ENCODE results near the gene RRM2.

DNA sequence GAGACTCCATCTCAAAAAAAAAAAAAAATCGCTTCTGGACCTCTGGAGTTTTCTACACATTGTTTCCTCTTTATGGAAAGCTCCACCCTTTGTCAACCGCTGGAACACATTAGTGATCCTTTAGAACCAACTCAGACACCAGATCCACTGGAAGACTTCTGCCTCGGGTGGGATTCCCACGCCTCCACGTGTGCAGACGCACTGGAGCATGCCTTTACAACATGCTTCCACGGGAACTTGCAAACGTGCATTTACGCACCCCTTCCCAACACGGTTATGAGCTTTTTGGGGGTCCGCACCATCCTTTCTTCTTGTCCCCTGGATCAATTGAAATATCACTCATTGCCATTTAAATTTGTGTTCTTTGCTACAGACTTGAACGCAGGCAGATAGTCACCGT, 47.4 kb upstream of the RRM2 start:
- TF ChIP-seq, protein P1, sequence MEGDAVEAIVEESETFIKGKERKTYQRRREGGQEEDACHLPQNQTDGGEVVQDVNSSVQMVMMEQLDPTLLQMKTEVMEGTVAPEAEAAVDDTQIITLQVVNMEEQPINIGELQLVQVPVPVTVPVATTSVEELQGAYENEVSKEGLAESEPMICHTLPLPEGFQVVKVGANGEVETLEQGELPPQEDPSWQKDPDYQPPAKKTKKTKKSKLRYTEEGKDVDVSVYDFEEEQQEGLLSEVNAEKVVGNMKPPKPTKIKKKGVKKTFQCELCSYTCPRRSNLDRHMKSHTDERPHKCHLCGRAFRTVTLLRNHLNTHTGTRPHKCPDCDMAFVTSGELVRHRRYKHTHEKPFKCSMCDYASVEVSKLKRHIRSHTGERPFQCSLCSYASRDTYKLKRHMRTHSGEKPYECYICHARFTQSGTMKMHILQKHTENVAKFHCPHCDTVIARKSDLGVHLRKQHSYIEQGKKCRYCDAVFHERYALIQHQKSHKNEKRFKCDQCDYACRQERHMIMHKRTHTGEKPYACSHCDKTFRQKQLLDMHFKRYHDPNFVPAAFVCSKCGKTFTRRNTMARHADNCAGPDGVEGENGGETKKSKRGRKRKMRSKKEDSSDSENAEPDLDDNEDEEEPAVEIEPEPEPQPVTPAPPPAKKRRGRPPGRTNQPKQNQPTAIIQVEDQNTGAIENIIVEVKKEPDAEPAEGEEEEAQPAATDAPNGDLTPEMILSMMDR (IDR thresholded peaks at IDR 0.05; ENCODE audit: borderline replicate concordance, extremely low read depth, low read length, poor library complexity, severe bottlenecking), result no peak
- TF ChIP-seq EZH2 (IDR thresholded peaks at IDR 0.05; ENCODE audit: borderline replicate concordance, low read depth, low read length, severe bottlenecking), result no peak
